Panc1 (cell line): ENCODE data around the gene RIOX2. TPM values are rescaled to one million over a fixed set of nuclear protein-coding genes. Genes with fewer than 3 reads are reported as not detected.

Experiments
- ATAC-seq: fragments of 200-7000 bp; cut with Tn5 transposase; 2 replicates; pipeline ENCODE4 v1.9.1; 2020; ENCODE audit warnings: mild to moderate bottlenecking, moderate library complexity
- BruUV-seq: library from RNA; stranded (reverse); fragments of 400-500 nt; replicated peaks from 2 replicates; lab custom pipeline; 2021; lab: Mats Ljungman, UMichigan
- CTCF ChIA-PET: fragments of 300-600 bp; sonication (Branson Sonifier 250); formaldehyde crosslinking; loops from one replicate; lab custom pipeline; 2022; ENCODE audit warnings: antibody characterized with exemption; lab: Charles Lee
- POLR2A ChIA-PET: fragments of 300-600 bp; sonication (Branson Sonifier 250); formaldehyde crosslinking; loops from one replicate; lab custom pipeline; 2022; ENCODE audit warnings: antibody characterized with exemption; lab: Charles Lee
- DNase-seq: peaks from one replicate; pipeline ENCODE4 v3.0.0-alpha.2; 2010; ENCODE audit warnings: low read depth, low spot score
- H3K27ac ChIP-seq: 2 replicates; pipeline ENCODE4 v1.5.1; 2011; ENCODE audit warnings: mild to moderate bottlenecking, low read length, inconsistent platforms
- H3K27me3 ChIP-seq: fragments of 200-500 bp; sonication (Bioruptor generic); 2 replicates; pipeline ENCODE4 v1.6.0; 2014; ENCODE audit warnings: low read length, inconsistent platforms; ENCODE audit not compliant: control insufficient read depth, insufficient read depth
- H3K36me3 ChIP-seq: fragments of 200-500 bp; sonication (Bioruptor generic); 2 replicates; pipeline ENCODE4 v1.5.1; 2014; ENCODE audit warnings: inconsistent platforms, mild to moderate bottlenecking, low read length, moderate library complexity; ENCODE audit not compliant: control insufficient read depth, insufficient read depth
- H3K4me1 ChIP-seq: 2 replicates; pipeline ENCODE4 v1.5.1; 2011; ENCODE audit warnings: inconsistent platforms, mild to moderate bottlenecking, low read length, moderate library complexity; ENCODE audit not compliant: control insufficient read depth, insufficient read depth
- H3K4me3 ChIP-seq, 2 experiments: 2 replicates each; pipeline ENCODE4 v1.5.1; 2011 to 2012; ENCODE audit warnings: low read depth in 2 of 2, low read length in 2 of 2, mild to moderate bottlenecking in 2 of 2, inconsistent platforms in 1 of 2, moderate library complexity in 1 of 2
- H3K9me3 ChIP-seq: fragments of 200-500 bp; sonication (Bioruptor generic); 2 replicates; pipeline ENCODE4 v1.5.1; 2014; ENCODE audit warnings: low read depth, mild to moderate bottlenecking, inconsistent platforms, low read length, moderate library complexity; ENCODE audit not compliant: control insufficient read depth, insufficient read depth
- POLR2AphosphoS5 ChIP-seq: IDR thresholded peaks from 2 replicates; pipeline ENCODE4 v1.6.1; 2012; ENCODE audit warnings: mild to moderate bottlenecking, low read depth, low read length, moderate library complexity
- REST ChIP-seq, 2 experiments: IDR thresholded peaks; 2 replicates each; pipeline ENCODE4 v1.6.1; 2011 to 2012; ENCODE audit warnings: low read depth in 2 of 2, control low read depth in 1 of 2, low read length in 1 of 2, mild to moderate bottlenecking in 1 of 2, moderate library complexity in 1 of 2; ENCODE audit not compliant: insufficient read depth in 1 of 2
- SIN3A ChIP-seq: IDR thresholded peaks from 2 replicates; pipeline ENCODE4 v1.6.1; 2012; ENCODE audit warnings: low read depth, mild to moderate bottlenecking, low read length, moderate library complexity, borderline replicate concordance; ENCODE audit not compliant: insufficient read depth
- TCF7L2 ChIP-seq: IDR thresholded peaks from 2 replicates; pipeline ENCODE4 v1.6.1; 2011; ENCODE audit warnings: mild to moderate bottlenecking, low read depth, low read length, inconsistent platforms
- in situ Hi-C: cut with HindIII; loops from 2 replicates; pipeline ENCODE4 v1.10.0; 2016; ENCODE audit warnings: low sequenced_read_pairs, low pct_unique_long_range_greater_than_20kb
- intact Hi-C: fragments of 100-400 bp; cut with micrococcal nuclease; formaldehyde crosslinking; loops from one replicate; pipeline ENCODE4 v1.10.0; 2022; ENCODE audit not compliant: unreplicated experiment
- total RNA-seq: library from RNA; stranded (reverse); gene quantifications from one replicate; pipeline ENCODE4 v1.2.1, GENCODE V29; 2021; ENCODE audit not compliant: unreplicated experiment
- TF ChIP-seq, protein P1 (sequence below): fragments of 450-650 bp; IDR thresholded peaks from 2 replicates; pipeline ENCODE4 v1.5.1; 2017; ENCODE audit warnings: mild to moderate bottlenecking

RIOX2 gene
- total RNA-seq, 1 experiment from 2014 or later = 44.1 TPM

DNA sequence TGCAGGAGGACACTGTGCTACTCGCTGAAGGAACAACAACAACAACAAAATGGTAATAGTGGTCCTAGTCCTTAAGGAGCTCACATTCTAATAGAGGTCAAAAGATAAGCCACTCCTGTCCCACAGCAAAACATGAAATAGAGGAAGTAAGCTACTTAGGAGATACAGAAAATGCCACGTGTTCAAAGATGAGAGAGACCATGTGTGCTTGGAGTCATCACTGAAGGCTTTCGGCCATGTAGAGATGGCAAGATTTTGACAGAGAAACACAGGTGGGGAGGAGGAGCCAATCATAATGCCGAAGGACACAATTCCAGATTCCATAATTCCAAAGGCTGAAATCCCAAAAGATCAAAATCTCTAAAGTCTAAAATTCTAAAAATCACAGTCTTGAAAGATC is 24.8 kb upstream of the RIOX2 start:
- no peaks in the 10 kb centered on the region for H3K36me3 ChIP-seq
- no peak for DNase-seq
- peaks cover 12% of the 10 kb centered on the region for H3K27me3 ChIP-seq
- no peak overlapping the region for H3K27ac ChIP-seq
- no peak for TF ChIP-seq SIN3A
- TF ChIP-seq, protein P1, sequence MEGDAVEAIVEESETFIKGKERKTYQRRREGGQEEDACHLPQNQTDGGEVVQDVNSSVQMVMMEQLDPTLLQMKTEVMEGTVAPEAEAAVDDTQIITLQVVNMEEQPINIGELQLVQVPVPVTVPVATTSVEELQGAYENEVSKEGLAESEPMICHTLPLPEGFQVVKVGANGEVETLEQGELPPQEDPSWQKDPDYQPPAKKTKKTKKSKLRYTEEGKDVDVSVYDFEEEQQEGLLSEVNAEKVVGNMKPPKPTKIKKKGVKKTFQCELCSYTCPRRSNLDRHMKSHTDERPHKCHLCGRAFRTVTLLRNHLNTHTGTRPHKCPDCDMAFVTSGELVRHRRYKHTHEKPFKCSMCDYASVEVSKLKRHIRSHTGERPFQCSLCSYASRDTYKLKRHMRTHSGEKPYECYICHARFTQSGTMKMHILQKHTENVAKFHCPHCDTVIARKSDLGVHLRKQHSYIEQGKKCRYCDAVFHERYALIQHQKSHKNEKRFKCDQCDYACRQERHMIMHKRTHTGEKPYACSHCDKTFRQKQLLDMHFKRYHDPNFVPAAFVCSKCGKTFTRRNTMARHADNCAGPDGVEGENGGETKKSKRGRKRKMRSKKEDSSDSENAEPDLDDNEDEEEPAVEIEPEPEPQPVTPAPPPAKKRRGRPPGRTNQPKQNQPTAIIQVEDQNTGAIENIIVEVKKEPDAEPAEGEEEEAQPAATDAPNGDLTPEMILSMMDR = no peak
- no peak for TF ChIP-seq REST (IDR thresholded peaks at IDR 0.05; ENCODE audit: insufficient read depth in 1 of 2, low read depth in 2 of 2, low read length in 1 of 2)
- no peak for TF ChIP-seq POLR2AphosphoS5
- no peak for TF ChIP-seq TCF7L2
- intact Hi-C loops = no loop called here
- ChIA-PET CTCF (interaction anchor here (0.6 kb wide), 1 partner anchor 743 kb away, joined by 3 read pairs; no protein-coding TSS in a partner anchor), POLR2A (no interaction called here)
- H3K4me1 ChIP-seq = no peaks in the 10 kb centered on the region
- no peaks in the 10 kb centered on the region for H3K9me3 ChIP-seq
- BruUV-seq = no TSS peak
- in situ Hi-C loops = no loop called here
- no peak for ATAC-seq
- H3K4me3 ChIP-seq = no peak overlapping the region

- no peak for TF ChIP-seq REST (IDR thresholded peaks at IDR 0.05; ENCODE audit: insufficient read depth in 1 of 2, low read depth in 2 of 2, low read length in 1 of 2)
- TF ChIP-seq TCF7L2 = no peak
- no peak for TF ChIP-seq SIN3A
- no peak for TF ChIP-seq POLR2AphosphoS5
- TF ChIP-seq, protein P1 = no peak
- DNase-seq (no peak), ATAC-seq (no peak)
- Histone ChIP-seq H3K9me3 (no peaks in the 10 kb centered on the region), H3K27ac (no peak overlapping the region), H3K4me1 (no peaks in the 10 kb centered on the region), H3K27me3 (peaks cover 10% of the 10 kb centered on the region), H3K4me3 (no peak overlapping the region), H3K36me3 (no peaks in the 10 kb centered on the region)
- in situ Hi-C loops (no loop called here), intact Hi-C loops (no loop called here)
- POLR2A ChIA-PET = no interaction called here
- BruUV-seq = no TSS peak
- CTCF ChIA-PET = no interaction called here
Measured at GRCh38 chr3:97994328-97994945, 22.2 kb upstream of the RIOX2 start.
